Measurements from ENCODE around the gene ARHGAP24.

ARHGAP24 gene

DNA sequence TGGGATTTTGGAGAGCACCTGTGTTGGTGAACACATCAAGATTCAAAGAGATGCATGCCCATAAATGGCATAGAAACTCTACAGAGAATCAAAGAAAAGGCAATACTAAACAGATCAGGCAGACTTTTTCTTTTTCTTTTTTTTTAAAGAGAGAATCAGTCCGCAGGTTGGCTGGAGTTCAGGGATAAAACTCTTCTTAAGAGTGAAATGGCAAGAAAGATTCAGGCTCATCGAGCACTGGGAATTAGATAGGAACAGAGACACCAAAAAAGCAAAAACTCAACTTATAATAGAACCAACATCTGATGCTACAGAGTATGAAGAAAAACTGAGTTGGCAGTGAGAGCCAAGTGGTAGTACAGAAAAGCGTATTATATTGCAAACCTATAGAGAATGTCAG is 314.3 kb downstream of the ARHGAP24 start:
- Histone ChIP-seq H3K36me3 (ENCODE audit: control insufficient read depth in 2 of 2, insufficient read depth in 2 of 2, low read length in 2 of 2) (no peaks in the 10 kb centered on the region), H3K4me3 (ENCODE audit: low read length in 2 of 2) (no peak overlapping the region), H3K27me3 (ENCODE audit: control insufficient read depth in 2 of 2, insufficient read depth in 2 of 2, low read length in 2 of 2) (no peaks in the 10 kb centered on the region), H3K27ac (ENCODE audit: low read depth in 2 of 2, low read length in 2 of 2) (no peak overlapping the region), H3K9me3 (ENCODE audit: control insufficient read depth in 2 of 2, low read length in 2 of 2) (no peaks in the 10 kb centered on the region), H3K9ac (ENCODE audit: low read depth in 1 of 2, low read length in 2 of 2) (no peak overlapping the region), H3K4me1 (ENCODE audit: control insufficient read depth in 2 of 2, insufficient read depth in 2 of 2, low read length in 2 of 2) (no peaks in the 10 kb centered on the region)

DNA sequence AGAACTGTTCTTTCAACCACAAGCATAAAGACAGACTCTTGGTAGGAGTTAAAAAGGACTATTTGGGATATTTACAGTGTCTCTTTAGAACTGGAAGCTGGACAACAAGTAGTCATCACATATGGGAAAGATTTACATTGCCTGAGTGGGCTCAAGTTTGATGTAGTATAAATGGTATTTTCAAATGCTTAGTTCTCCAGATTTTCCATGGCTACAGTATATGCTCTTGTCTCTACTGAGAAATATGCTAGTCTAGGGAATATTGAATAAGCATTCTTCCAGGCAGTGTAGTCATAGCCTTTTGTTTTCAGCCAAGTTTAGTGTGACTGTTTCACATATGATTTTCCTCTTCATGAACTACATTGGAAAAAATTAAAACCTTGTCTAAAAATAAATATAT is 315.6 kb downstream of the ARHGAP24 start:
- no peaks in the 10 kb centered on the region for H3K27me3 ChIP-seq (ENCODE audit: control insufficient read depth in 2 of 2, insufficient read depth in 2 of 2, low read length in 2 of 2)
- H3K9ac ChIP-seq (ENCODE audit: low read depth in 1 of 2, low read length in 2 of 2), result no peak overlapping the region
- H3K27ac ChIP-seq (ENCODE audit: low read depth in 2 of 2, low read length in 2 of 2), result no peak overlapping the region
- no peaks in the 10 kb centered on the region for H3K36me3 ChIP-seq (ENCODE audit: control insufficient read depth in 2 of 2, insufficient read depth in 2 of 2, low read length in 2 of 2)
- H3K9me3 ChIP-seq (ENCODE audit: control insufficient read depth in 2 of 2, low read length in 2 of 2), result no peaks in the 10 kb centered on the region
- no peak overlapping the region for H3K4me3 ChIP-seq (ENCODE audit: low read length in 2 of 2)
- no peaks in the 10 kb centered on the region for H3K4me1 ChIP-seq (ENCODE audit: control insufficient read depth in 2 of 2, insufficient read depth in 2 of 2, low read length in 2 of 2)

- H3K9ac ChIP-seq (ENCODE audit: low read depth in 1 of 2, low read length in 2 of 2), result no peak overlapping the region
- H3K9me3 ChIP-seq (ENCODE audit: control insufficient read depth in 2 of 2, low read length in 2 of 2), result no peaks in the 10 kb centered on the region
- no peaks in the 10 kb centered on the region for H3K27me3 ChIP-seq (ENCODE audit: control insufficient read depth in 2 of 2, insufficient read depth in 2 of 2, low read length in 2 of 2)
- H3K4me1 ChIP-seq (ENCODE audit: control insufficient read depth in 2 of 2, insufficient read depth in 2 of 2, low read length in 2 of 2), result no peaks in the 10 kb centered on the region
- no peak overlapping the region for H3K27ac ChIP-seq (ENCODE audit: low read depth in 2 of 2, low read length in 2 of 2)
- no peak overlapping the region for H3K4me3 ChIP-seq (ENCODE audit: low read length in 2 of 2)
- no peaks in the 10 kb centered on the region for H3K36me3 ChIP-seq (ENCODE audit: control insufficient read depth in 2 of 2, insufficient read depth in 2 of 2, low read length in 2 of 2)
Observed at GRCh38 chr4:85792376-85793232, 317.7 kb downstream of the ARHGAP24 start.

DNA sequence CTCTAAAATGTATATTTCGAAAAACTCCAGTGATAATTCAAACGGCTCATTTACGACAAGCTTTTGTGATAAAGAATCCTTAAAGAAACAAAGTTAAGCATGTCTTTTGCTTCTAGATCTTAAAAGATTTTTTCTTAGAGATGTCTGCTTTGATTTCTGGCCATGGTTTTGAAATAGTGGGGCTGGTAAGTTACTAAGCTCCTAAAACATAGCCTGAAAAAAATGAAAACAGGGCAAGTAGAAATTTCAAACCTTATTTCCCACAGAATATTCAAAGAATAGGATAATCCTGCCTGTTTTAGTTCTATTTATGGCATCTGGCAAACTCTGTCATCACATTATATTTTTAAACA is 318.3 kb downstream of the ARHGAP24 start:
- no peaks in the 10 kb centered on the region for H3K36me3 ChIP-seq (ENCODE audit: control insufficient read depth in 2 of 2, insufficient read depth in 2 of 2, low read length in 2 of 2)
- no peaks in the 10 kb centered on the region for H3K4me1 ChIP-seq (ENCODE audit: control insufficient read depth in 2 of 2, insufficient read depth in 2 of 2, low read length in 2 of 2)
- H3K27me3 ChIP-seq (ENCODE audit: control insufficient read depth in 2 of 2, insufficient read depth in 2 of 2, low read length in 2 of 2), result no peaks in the 10 kb centered on the region
- H3K27ac ChIP-seq (ENCODE audit: low read depth in 2 of 2, low read length in 2 of 2), result no peak overlapping the region
- H3K9me3 ChIP-seq (ENCODE audit: control insufficient read depth in 2 of 2, low read length in 2 of 2), result no peaks in the 10 kb centered on the region
- H3K4me3 ChIP-seq (ENCODE audit: low read length in 2 of 2), result no peak overlapping the region
- no peak overlapping the region for H3K9ac ChIP-seq (ENCODE audit: low read depth in 1 of 2, low read length in 2 of 2)

GRCh38 chr4:85798012-85798770 is 323.2 kb downstream of the ARHGAP24 start:
- Histone ChIP-seq H3K27ac (ENCODE audit: low read depth in 2 of 2, low read length in 2 of 2) (no peak overlapping the region), H3K36me3 (ENCODE audit: control insufficient read depth in 2 of 2, insufficient read depth in 2 of 2, low read length in 2 of 2) (no peaks in the 10 kb centered on the region), H3K4me1 (ENCODE audit: control insufficient read depth in 2 of 2, insufficient read depth in 2 of 2, low read length in 2 of 2) (no peaks in the 10 kb centered on the region), H3K9ac (ENCODE audit: low read depth in 1 of 2, low read length in 2 of 2) (no peak overlapping the region), H3K4me3 (ENCODE audit: low read length in 2 of 2) (no peak overlapping the region), H3K27me3 (ENCODE audit: control insufficient read depth in 2 of 2, insufficient read depth in 2 of 2, low read length in 2 of 2) (no peaks in the 10 kb centered on the region), H3K9me3 (ENCODE audit: control insufficient read depth in 2 of 2, low read length in 2 of 2) (no peaks in the 10 kb centered on the region)

DNA sequence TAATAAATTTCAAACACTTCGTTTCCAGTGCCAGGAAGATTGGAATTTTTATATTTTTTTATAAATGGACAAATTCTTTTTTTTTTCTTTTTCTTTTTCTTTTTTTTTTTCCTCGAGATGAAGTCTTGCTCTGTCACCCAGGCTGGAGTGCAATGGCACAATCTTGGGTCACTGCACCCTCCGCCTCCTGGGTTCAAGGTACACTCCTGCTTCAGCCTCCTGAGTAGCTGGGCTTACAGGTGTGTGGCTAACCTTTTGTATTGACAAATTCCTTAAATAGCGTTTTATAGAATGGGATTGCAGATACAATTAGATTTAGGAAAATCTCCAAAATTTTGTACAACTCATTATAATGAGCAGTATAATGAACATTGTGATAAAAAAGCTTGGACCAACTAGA is 328.9 kb downstream of the ARHGAP24 start:
- H3K9me3 ChIP-seq (ENCODE audit: control insufficient read depth in 2 of 2, low read length in 2 of 2), result no peaks in the 10 kb centered on the region
- H3K27me3 ChIP-seq (ENCODE audit: control insufficient read depth in 2 of 2, insufficient read depth in 2 of 2, low read length in 2 of 2), result no peaks in the 10 kb centered on the region
- H3K4me3 ChIP-seq (ENCODE audit: low read length in 2 of 2), result no peak overlapping the region
- no peaks in the 10 kb centered on the region for H3K4me1 ChIP-seq (ENCODE audit: control insufficient read depth in 2 of 2, insufficient read depth in 2 of 2, low read length in 2 of 2)
- H3K27ac ChIP-seq (ENCODE audit: low read depth in 2 of 2, low read length in 2 of 2), result no peak overlapping the region
- H3K9ac ChIP-seq (ENCODE audit: low read depth in 1 of 2, low read length in 2 of 2), result no peak overlapping the region
- no peaks in the 10 kb centered on the region for H3K36me3 ChIP-seq (ENCODE audit: control insufficient read depth in 2 of 2, insufficient read depth in 2 of 2, low read length in 2 of 2)

GRCh38 chr4:85805891-85806290 is 330.9 kb downstream of the ARHGAP24 start:
- H3K4me1 ChIP-seq (ENCODE audit: control insufficient read depth in 2 of 2, insufficient read depth in 2 of 2, low read length in 2 of 2), result no peaks in the 10 kb centered on the region
- H3K27ac ChIP-seq (ENCODE audit: low read depth in 2 of 2, low read length in 2 of 2), result no peak overlapping the region
- no peak overlapping the region for H3K9ac ChIP-seq (ENCODE audit: low read depth in 1 of 2, low read length in 2 of 2)
- no peaks in the 10 kb centered on the region for H3K9me3 ChIP-seq (ENCODE audit: control insufficient read depth in 2 of 2, low read length in 2 of 2)
- H3K36me3 ChIP-seq (ENCODE audit: control insufficient read depth in 2 of 2, insufficient read depth in 2 of 2, low read length in 2 of 2), result no peaks in the 10 kb centered on the region
- no peaks in the 10 kb centered on the region for H3K27me3 ChIP-seq (ENCODE audit: control insufficient read depth in 2 of 2, insufficient read depth in 2 of 2, low read length in 2 of 2)
- no peak overlapping the region for H3K4me3 ChIP-seq (ENCODE audit: low read length in 2 of 2)

DNA sequence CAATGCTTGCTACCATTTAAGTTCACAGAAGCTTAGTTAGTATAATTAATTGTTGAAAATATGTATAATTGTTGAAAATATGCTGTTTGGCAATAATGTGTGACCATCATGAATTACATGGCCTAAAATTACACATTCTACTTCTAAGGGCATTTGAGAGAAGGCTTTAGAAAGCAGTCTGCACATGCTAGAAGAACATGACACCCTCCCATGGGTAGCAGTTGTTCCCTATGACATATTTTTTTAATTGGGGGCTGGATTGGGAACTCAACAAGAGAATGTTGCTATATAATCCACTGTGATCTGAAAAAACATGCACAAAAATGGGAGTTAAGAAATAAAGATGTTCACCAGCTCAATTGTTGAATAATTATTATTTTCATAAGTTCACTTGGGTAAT is 331.4 kb downstream of the ARHGAP24 start:
- Histone ChIP-seq H3K4me1 (ENCODE audit: control insufficient read depth in 2 of 2, insufficient read depth in 2 of 2, low read length in 2 of 2) (no peaks in the 10 kb centered on the region), H3K36me3 (ENCODE audit: control insufficient read depth in 2 of 2, insufficient read depth in 2 of 2, low read length in 2 of 2) (no peaks in the 10 kb centered on the region), H3K9me3 (ENCODE audit: control insufficient read depth in 2 of 2, low read length in 2 of 2) (no peaks in the 10 kb centered on the region), H3K4me3 (ENCODE audit: low read length in 2 of 2) (no peak overlapping the region), H3K27me3 (ENCODE audit: control insufficient read depth in 2 of 2, insufficient read depth in 2 of 2, low read length in 2 of 2) (no peaks in the 10 kb centered on the region), H3K9ac (ENCODE audit: low read depth in 1 of 2, low read length in 2 of 2) (no peak overlapping the region), H3K27ac (ENCODE audit: low read depth in 2 of 2, low read length in 2 of 2) (no peak overlapping the region)

- Histone ChIP-seq H3K9me3 (ENCODE audit: control insufficient read depth in 2 of 2, low read length in 2 of 2) (no peaks in the 10 kb centered on the region), H3K4me3 (ENCODE audit: low read length in 2 of 2) (no peak overlapping the region), H3K27ac (ENCODE audit: low read depth in 2 of 2, low read length in 2 of 2) (no peak overlapping the region), H3K4me1 (ENCODE audit: control insufficient read depth in 2 of 2, insufficient read depth in 2 of 2, low read length in 2 of 2) (no peaks in the 10 kb centered on the region), H3K27me3 (ENCODE audit: control insufficient read depth in 2 of 2, insufficient read depth in 2 of 2, low read length in 2 of 2) (no peaks in the 10 kb centered on the region), H3K36me3 (ENCODE audit: control insufficient read depth in 2 of 2, insufficient read depth in 2 of 2, low read length in 2 of 2) (no peaks in the 10 kb centered on the region), H3K9ac (ENCODE audit: low read depth in 1 of 2, low read length in 2 of 2) (no peak overlapping the region)
Observed at GRCh38 chr4:85807247-85807950, 332.4 kb downstream of the ARHGAP24 start.

GRCh38 chr4:85808104-85808503 is 333.2 kb downstream of the ARHGAP24 start:
- H3K27ac ChIP-seq (ENCODE audit: low read depth in 2 of 2, low read length in 2 of 2), result no peak overlapping the region
- no peaks in the 10 kb centered on the region for H3K4me1 ChIP-seq (ENCODE audit: control insufficient read depth in 2 of 2, insufficient read depth in 2 of 2, low read length in 2 of 2)
- H3K36me3 ChIP-seq (ENCODE audit: control insufficient read depth in 2 of 2, insufficient read depth in 2 of 2, low read length in 2 of 2), result no peaks in the 10 kb centered on the region
- H3K27me3 ChIP-seq (ENCODE audit: control insufficient read depth in 2 of 2, insufficient read depth in 2 of 2, low read length in 2 of 2), result no peaks in the 10 kb centered on the region
- no peaks in the 10 kb centered on the region for H3K9me3 ChIP-seq (ENCODE audit: control insufficient read depth in 2 of 2, low read length in 2 of 2)
- H3K4me3 ChIP-seq (ENCODE audit: low read length in 2 of 2), result no peak overlapping the region
- no peak overlapping the region for H3K9ac ChIP-seq (ENCODE audit: low read depth in 1 of 2, low read length in 2 of 2)

Measured in mucosa of rectum (tissue), 2 donors.